ENCODE measurements around the gene COG8. TPM values are rescaled to one million over a fixed set of nuclear protein-coding genes. Genes with fewer than 3 reads are reported as not detected.
"Not testable (repeated sequence)": the region's sequence is repeated elsewhere in the genome, so short reads cannot be mapped to it uniquely, and the experiment has no call there.

COG8 gene
- total RNA-seq, 1 experiment from 2014 or later: 49.2 TPM

DNA sequence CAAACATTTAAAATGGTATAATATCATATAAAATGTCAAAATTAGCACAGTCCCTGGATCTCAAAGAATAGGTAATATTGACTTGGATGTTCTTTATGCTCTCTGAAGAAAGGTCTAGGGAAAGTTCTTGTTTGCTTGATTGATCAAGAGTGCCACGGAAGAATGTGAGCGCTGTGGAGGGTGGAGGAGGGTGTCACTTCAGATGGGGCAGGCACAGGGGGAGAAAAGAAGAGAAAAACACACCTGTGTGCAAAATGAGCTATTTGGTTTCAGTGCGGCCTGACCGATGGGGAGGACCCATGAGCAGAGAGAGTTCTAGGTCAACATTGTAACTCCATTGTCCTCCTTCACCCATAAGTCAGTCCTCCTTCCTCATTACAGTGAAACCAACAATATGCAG, 37.1 kb downstream of the COG8 start:
- no peak for DNase-seq
- H2AFZ ChIP-seq (ENCODE audit: low read length): no peak overlapping the region
- H3K36me3 ChIP-seq (ENCODE audit: insufficient read depth, low read length): peaks cover 15% of the 10 kb centered on the region; the same call in 1 of the 2 replicates
- no peaks in the 10 kb centered on the region for H3K9me3 ChIP-seq (ENCODE audit: low read length)
- no peaks in the 10 kb centered on the region for H3K79me2 ChIP-seq (ENCODE audit: low read length)
- H3K27ac ChIP-seq (ENCODE audit: low read length): no peak overlapping the region
- H3K9ac ChIP-seq (ENCODE audit: low read length): no peak overlapping the region
- H3K4me2 ChIP-seq (ENCODE audit: low read depth, low read length, poor library complexity, severe bottlenecking): no peak overlapping the region
- H3K9me2 ChIP-seq (replicated peaks; ENCODE audit: insufficient read depth, low read length): no peaks in the 10 kb centered on the region
- H3K4me1 ChIP-seq (ENCODE audit: low read length): peaks cover 7% of the 10 kb centered on the region
- no peak overlapping the region for H3K4me3 ChIP-seq (ENCODE audit: low read length)
- H4K20me1 ChIP-seq (ENCODE audit: insufficient read depth, low read depth, low read length): no peaks in the 10 kb centered on the region
- H3K27me3 ChIP-seq (ENCODE audit: low read length): no peaks in the 10 kb centered on the region

DNA sequence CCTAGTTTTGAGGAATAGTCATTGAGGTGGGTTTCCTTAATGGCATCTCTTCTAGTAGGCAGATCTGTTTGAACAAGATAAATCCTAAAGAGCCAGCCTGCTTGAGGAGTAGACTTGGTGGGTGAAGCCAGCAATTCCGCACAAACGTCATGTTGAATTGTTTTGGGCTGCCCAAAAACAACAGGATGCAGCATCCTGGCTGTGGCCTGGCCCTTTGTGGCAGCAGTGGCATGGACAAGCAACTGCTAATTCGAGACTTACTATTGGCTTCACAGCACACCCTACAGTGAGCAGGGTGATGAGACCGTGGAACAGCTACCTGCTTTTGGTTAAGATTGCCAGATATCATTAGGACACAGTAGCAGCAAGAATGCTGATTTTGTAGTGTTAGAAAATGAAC, 37.5 kb downstream of the COG8 start:
- Histone ChIP-seq H3K4me2 (ENCODE audit: low read depth, low read length, poor library complexity, severe bottlenecking) (no peak overlapping the region), H3K79me2 (ENCODE audit: low read length) (no peaks in the 10 kb centered on the region)

DNA sequence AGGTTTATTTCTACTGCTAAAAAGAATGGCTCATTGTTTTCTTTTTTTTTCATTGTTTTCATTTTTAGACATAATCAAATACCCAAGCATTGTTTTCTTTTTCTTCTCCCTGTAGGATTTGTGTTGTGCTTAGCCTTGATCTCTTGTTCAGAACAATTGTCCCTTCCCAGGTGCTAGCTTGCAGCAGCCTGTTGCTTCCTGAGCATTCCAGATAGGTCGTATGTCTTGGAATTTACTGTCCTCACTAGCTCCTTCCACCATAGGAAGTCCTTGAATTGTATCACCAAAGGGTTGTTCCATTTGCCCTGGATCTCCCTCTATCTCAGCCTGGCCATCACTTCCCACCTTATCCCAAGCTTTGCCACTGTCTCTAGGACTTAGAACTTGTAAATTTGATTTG, 38.2 kb downstream of the COG8 start:
- no peaks in the 10 kb centered on the region for H3K9me2 ChIP-seq (replicated peaks; ENCODE audit: insufficient read depth, low read length)
- no peak overlapping the region for H3K4me2 ChIP-seq (ENCODE audit: low read depth, low read length, poor library complexity, severe bottlenecking)
- H3K4me3 ChIP-seq (ENCODE audit: low read length): no peak overlapping the region
- H3K79me2 ChIP-seq (ENCODE audit: low read length): no peaks in the 10 kb centered on the region
- no peaks in the 10 kb centered on the region for H3K9me3 ChIP-seq (ENCODE audit: low read length)
- DNase-seq: no peak
- no peaks in the 10 kb centered on the region for H4K20me1 ChIP-seq (ENCODE audit: insufficient read depth, low read depth, low read length)
- H3K36me3 ChIP-seq (ENCODE audit: insufficient read depth, low read length): peaks cover 15% of the 10 kb centered on the region; the same call in 1 of the 2 replicates
- H2AFZ ChIP-seq (ENCODE audit: low read length): no peak overlapping the region
- no peak overlapping the region for H3K27ac ChIP-seq (ENCODE audit: low read length)
- no peak overlapping the region for H3K9ac ChIP-seq (ENCODE audit: low read length)
- H3K4me1 ChIP-seq (ENCODE audit: low read length): peaks cover 7% of the 10 kb centered on the region
- no peaks in the 10 kb centered on the region for H3K27me3 ChIP-seq (ENCODE audit: low read length)

More for the DNA sequence above, 37.5 kb downstream of the COG8 start:
- no peaks in the 10 kb centered on the region for H4K20me1 ChIP-seq (ENCODE audit: insufficient read depth, low read depth, low read length)
- no peak for DNase-seq
- peaks cover 7% of the 10 kb centered on the region for H3K4me1 ChIP-seq (ENCODE audit: low read length)
- H2AFZ ChIP-seq (ENCODE audit: low read length): no peak overlapping the region
- H3K9me3 ChIP-seq (ENCODE audit: low read length): no peaks in the 10 kb centered on the region
- H3K36me3 ChIP-seq (ENCODE audit: insufficient read depth, low read length): peaks cover 15% of the 10 kb centered on the region; the same call in 1 of the 2 replicates
- no peak overlapping the region for H3K4me3 ChIP-seq (ENCODE audit: low read length)
- no peaks in the 10 kb centered on the region for H3K9me2 ChIP-seq (replicated peaks; ENCODE audit: insufficient read depth, low read length)
- H3K27ac ChIP-seq (ENCODE audit: low read length): no peak overlapping the region
- no peak overlapping the region for H3K9ac ChIP-seq (ENCODE audit: low read length)
- no peaks in the 10 kb centered on the region for H3K27me3 ChIP-seq (ENCODE audit: low read length)

DNA sequence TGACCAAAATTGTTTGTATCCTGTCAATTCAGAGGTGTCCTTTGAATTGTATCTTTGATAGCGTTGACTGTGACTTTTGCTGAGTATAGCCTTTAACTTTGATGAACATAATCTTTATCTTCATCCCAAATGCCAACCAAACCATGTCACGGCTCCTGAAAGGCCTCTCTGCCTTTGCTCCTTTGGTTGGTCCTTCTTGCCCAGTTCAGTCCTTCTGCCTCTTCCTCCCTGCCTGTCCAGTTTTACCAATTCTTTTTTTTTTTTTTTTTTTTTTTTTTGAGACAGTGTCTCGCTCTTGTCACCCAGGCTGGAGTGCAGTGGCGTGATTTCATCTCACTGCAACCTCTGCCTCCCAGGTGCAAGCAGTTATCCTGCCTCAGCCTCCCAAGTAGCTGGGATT, 41.1 kb downstream of the COG8 start:
- no peak overlapping the region for H3K4me3 ChIP-seq (ENCODE audit: low read length)
- no peaks in the 10 kb centered on the region for H3K4me1 ChIP-seq (ENCODE audit: low read length)
- H4K20me1 ChIP-seq (ENCODE audit: insufficient read depth, low read depth, low read length): no peaks in the 10 kb centered on the region
- no peak overlapping the region for H3K4me2 ChIP-seq (ENCODE audit: low read depth, low read length, poor library complexity, severe bottlenecking)
- peaks cover 7% of the 10 kb centered on the region; the same call in 1 of the 2 replicates for H3K36me3 ChIP-seq (ENCODE audit: insufficient read depth, low read length)
- DNase-seq: no peak
- H3K9me2 ChIP-seq (replicated peaks; ENCODE audit: insufficient read depth, low read length): no peaks in the 10 kb centered on the region
- H3K79me2 ChIP-seq (ENCODE audit: low read length): peaks cover 6% of the 10 kb centered on the region; the same call in 1 of the 2 replicates
- H3K9me3 ChIP-seq (ENCODE audit: low read length): no peaks in the 10 kb centered on the region
- H3K27ac ChIP-seq (ENCODE audit: low read length): no peak overlapping the region
- no peaks in the 10 kb centered on the region for H3K27me3 ChIP-seq (ENCODE audit: low read length)
- no peak overlapping the region for H3K9ac ChIP-seq (ENCODE audit: low read length)
- no peak overlapping the region for H2AFZ ChIP-seq (ENCODE audit: low read length)

GRCh38 chr16:69296771-69297170, 42.6 kb downstream of the COG8 start:
- H3K79me2 ChIP-seq (ENCODE audit: low read length); DNase-seq; H3K27me3 ChIP-seq (ENCODE audit: low read length); H3K9me2 ChIP-seq (replicated peaks; ENCODE audit: insufficient read depth, low read length); H3K36me3 ChIP-seq (ENCODE audit: insufficient read depth, low read length); H3K4me2 ChIP-seq (ENCODE audit: low read depth, low read length, poor library complexity, severe bottlenecking); H2AFZ ChIP-seq (ENCODE audit: low read length); H3K9ac ChIP-seq (ENCODE audit: low read length); H4K20me1 ChIP-seq (ENCODE audit: insufficient read depth, low read depth, low read length); H3K27ac ChIP-seq (ENCODE audit: low read length); H3K4me3 ChIP-seq (ENCODE audit: low read length); H3K4me1 ChIP-seq (ENCODE audit: low read length); H3K9me3 ChIP-seq (ENCODE audit: low read length): not testable (repeated sequence)

- H3K9me3 ChIP-seq (ENCODE audit: low read length): no peaks in the 10 kb centered on the region
- H3K9me2 ChIP-seq (replicated peaks; ENCODE audit: insufficient read depth, low read length): no peaks in the 10 kb centered on the region
- no peaks in the 10 kb centered on the region for H3K4me1 ChIP-seq (ENCODE audit: low read length)
- H3K27me3 ChIP-seq (ENCODE audit: low read length): no peaks in the 10 kb centered on the region
- no peak overlapping the region for H3K4me2 ChIP-seq (ENCODE audit: low read depth, low read length, poor library complexity, severe bottlenecking)
- H3K4me3 ChIP-seq (ENCODE audit: low read length): no peak overlapping the region
- no peak overlapping the region for H3K9ac ChIP-seq (ENCODE audit: low read length)
- no peak overlapping the region for H2AFZ ChIP-seq (ENCODE audit: low read length)
- peaks cover 16% of the 10 kb centered on the region; the same call in 1 of the 2 replicates for H3K79me2 ChIP-seq (ENCODE audit: low read length)
- no peaks in the 10 kb centered on the region for H3K36me3 ChIP-seq (ENCODE audit: insufficient read depth, low read length)
- no peak overlapping the region for H3K27ac ChIP-seq (ENCODE audit: low read length)
- no peaks in the 10 kb centered on the region for H4K20me1 ChIP-seq (ENCODE audit: insufficient read depth, low read depth, low read length)
- DNase-seq: no peak
Observed at GRCh38 chr16:69294051-69294450, 45.3 kb downstream of the COG8 start.

DNA sequence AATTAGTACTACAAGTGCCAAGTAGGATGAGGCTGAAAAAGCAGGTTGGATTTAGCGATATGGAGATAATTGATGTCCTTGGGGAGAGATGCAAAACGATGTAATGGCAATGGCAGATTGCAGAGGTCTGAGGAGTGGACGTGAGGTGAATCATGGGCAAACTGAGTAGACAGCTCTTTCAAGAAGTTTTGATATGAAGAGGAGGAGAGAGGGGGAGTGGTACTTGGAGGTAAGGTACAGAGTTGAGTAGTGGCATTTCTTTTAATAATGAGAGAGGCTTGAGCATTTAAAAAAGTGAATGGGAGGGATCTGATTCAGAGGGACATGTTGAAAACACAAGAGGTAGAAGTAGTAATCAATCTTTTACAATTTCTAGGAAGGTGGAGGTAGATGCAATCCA, 46.0 kb downstream of the COG8 start:
- Histone ChIP-seq H3K27me3 (ENCODE audit: low read length) (no peaks in the 10 kb centered on the region), H3K27ac (ENCODE audit: low read length) (no peak overlapping the region), H3K9ac (ENCODE audit: low read length) (no peak overlapping the region), H2AFZ (ENCODE audit: low read length) (no peak overlapping the region), H4K20me1 (ENCODE audit: insufficient read depth, low read depth, low read length) (no peaks in the 10 kb centered on the region), H3K4me2 (ENCODE audit: low read depth, low read length, poor library complexity, severe bottlenecking) (no peak overlapping the region), H3K4me1 (ENCODE audit: low read length) (no peaks in the 10 kb centered on the region), H3K9me2 (replicated peaks; ENCODE audit: insufficient read depth, low read length) (no peaks in the 10 kb centered on the region), H3K9me3 (ENCODE audit: low read length) (no peaks in the 10 kb centered on the region), H3K36me3 (ENCODE audit: insufficient read depth, low read length) (no peaks in the 10 kb centered on the region; the same call in 1 of the 2 replicates), H3K4me3 (ENCODE audit: low read length) (no peak overlapping the region), H3K79me2 (ENCODE audit: low read length) (peaks cover 20% of the 10 kb centered on the region)
- DNase-seq: no peak

- H3K4me3 ChIP-seq (ENCODE audit: low read length); H3K27me3 ChIP-seq (ENCODE audit: low read length); H2AFZ ChIP-seq (ENCODE audit: low read length); H4K20me1 ChIP-seq (ENCODE audit: insufficient read depth, low read depth, low read length); H3K9me2 ChIP-seq (replicated peaks; ENCODE audit: insufficient read depth, low read length); H3K9me3 ChIP-seq (ENCODE audit: low read length); DNase-seq; H3K27ac ChIP-seq (ENCODE audit: low read length); H3K4me2 ChIP-seq (ENCODE audit: low read depth, low read length, poor library complexity, severe bottlenecking); H3K4me1 ChIP-seq (ENCODE audit: low read length); H3K36me3 ChIP-seq (ENCODE audit: insufficient read depth, low read length); H3K9ac ChIP-seq (ENCODE audit: low read length): not testable (repeated sequence)
- H3K79me2 ChIP-seq (ENCODE audit: low read length): peaks cover 30% of the 10 kb centered on the region
Observed at GRCh38 chr16:69291657-69292056, 47.7 kb downstream of the COG8 start.

All from Karpas-422 (cell line).